ENCODE measurements around the gene BTN1A1. TPM values are rescaled to one million over a fixed set of nuclear protein-coding genes. Genes with fewer than 3 reads are reported as not detected.

Gene BTN1A1
- polyA plus RNA-seq, 1 donor (not counting 4 experiments of a cell fraction or from before 2014, with no cell fraction given): not detected

DNA sequence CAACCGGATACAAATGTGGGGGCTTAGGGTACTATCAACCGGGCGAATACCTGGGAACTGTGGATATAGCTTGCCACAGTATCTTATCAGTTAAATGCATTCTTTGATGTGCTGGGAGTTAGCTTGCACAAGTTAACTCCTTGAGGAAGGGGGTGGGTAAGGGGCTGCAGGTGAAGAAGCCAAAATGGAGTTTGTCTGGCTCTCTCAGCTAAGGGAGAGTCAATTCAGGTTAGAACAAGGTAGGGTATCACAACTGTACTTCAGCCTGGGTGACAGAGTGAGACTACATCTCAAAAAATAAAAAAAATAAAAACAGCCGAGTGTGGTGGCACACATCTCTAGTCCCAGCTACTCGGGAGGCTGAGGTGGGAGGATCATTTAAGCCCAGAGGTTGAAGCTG, 8.5 kb upstream of the BTN1A1 start:
- no peak overlapping the region for H3K9ac ChIP-seq (ENCODE audit: control insufficient read depth, extremely low read depth, insufficient read depth, low read length)
- no peak overlapping the region for H3K4me3 ChIP-seq (ENCODE audit: control insufficient read depth in 2 of 3, extremely low read depth in 1 of 3, insufficient read depth in 2 of 3, low read depth in 1 of 3, low read length in 3 of 3)
- H3K9me3 ChIP-seq (ENCODE audit: control insufficient read depth, low read depth, low read length): no peaks in the 10 kb centered on the region
- dilution Hi-C loops (cut with MboI; ENCODE audit: extremely low pct_ligation_motif_present, low sequenced_read_pairs): no loop called here
- H3K27me3 ChIP-seq (ENCODE audit: control insufficient read depth, extremely low read depth, insufficient read depth, low read length): peaks cover 7% of the 10 kb centered on the region
- no peaks in the 10 kb centered on the region for H3K36me3 ChIP-seq (ENCODE audit: control insufficient read depth in 2 of 2, extremely low read depth in 1 of 2, insufficient read depth in 2 of 2, low read length in 2 of 2)
- DNase-seq (ENCODE audit: low read depth, low spot score) (no peak), FAIRE-seq (no peak)
- H3K27ac ChIP-seq (ENCODE audit: control insufficient read depth, insufficient read depth, low read length): no peak overlapping the region
- H3K79me2 ChIP-seq (ENCODE audit: control insufficient read depth, insufficient read depth, low read length): no peaks in the 10 kb centered on the region
- H4K20me1 ChIP-seq (ENCODE audit: control insufficient read depth, extremely low read depth, insufficient read depth, low read length): no peaks in the 10 kb centered on the region
- no peaks in the 10 kb centered on the region for H3K9me1 ChIP-seq (ENCODE audit: control insufficient read depth, extremely low read depth, insufficient read depth, low read length)
- H3K4me2 ChIP-seq (ENCODE audit: control insufficient read depth, extremely low read depth, insufficient read depth, low read depth, low read length): no peak overlapping the region
- no peak for TF ChIP-seq EZH2 (IDR thresholded peaks at IDR 0.05; ENCODE audit: low read length)
- TF ChIP-seq, protein P1, sequence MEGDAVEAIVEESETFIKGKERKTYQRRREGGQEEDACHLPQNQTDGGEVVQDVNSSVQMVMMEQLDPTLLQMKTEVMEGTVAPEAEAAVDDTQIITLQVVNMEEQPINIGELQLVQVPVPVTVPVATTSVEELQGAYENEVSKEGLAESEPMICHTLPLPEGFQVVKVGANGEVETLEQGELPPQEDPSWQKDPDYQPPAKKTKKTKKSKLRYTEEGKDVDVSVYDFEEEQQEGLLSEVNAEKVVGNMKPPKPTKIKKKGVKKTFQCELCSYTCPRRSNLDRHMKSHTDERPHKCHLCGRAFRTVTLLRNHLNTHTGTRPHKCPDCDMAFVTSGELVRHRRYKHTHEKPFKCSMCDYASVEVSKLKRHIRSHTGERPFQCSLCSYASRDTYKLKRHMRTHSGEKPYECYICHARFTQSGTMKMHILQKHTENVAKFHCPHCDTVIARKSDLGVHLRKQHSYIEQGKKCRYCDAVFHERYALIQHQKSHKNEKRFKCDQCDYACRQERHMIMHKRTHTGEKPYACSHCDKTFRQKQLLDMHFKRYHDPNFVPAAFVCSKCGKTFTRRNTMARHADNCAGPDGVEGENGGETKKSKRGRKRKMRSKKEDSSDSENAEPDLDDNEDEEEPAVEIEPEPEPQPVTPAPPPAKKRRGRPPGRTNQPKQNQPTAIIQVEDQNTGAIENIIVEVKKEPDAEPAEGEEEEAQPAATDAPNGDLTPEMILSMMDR (optimal IDR thresholded peaks at IDR 0.05 in 1 of 3, IDR thresholded peaks at IDR 0.05 in 1 of 3, conservative IDR thresholded peaks at IDR 0.05 in 1 of 3; ENCODE audit: extremely low read depth in 1 of 3, insufficient read depth in 2 of 3, low read length in 3 of 3): no peak
- H2AFZ ChIP-seq (ENCODE audit: control insufficient read depth, low read length): no peak overlapping the region
- no peaks in the 10 kb centered on the region for H3K4me1 ChIP-seq (ENCODE audit: control insufficient read depth, extremely low read depth, insufficient read depth, low read length)

DNA sequence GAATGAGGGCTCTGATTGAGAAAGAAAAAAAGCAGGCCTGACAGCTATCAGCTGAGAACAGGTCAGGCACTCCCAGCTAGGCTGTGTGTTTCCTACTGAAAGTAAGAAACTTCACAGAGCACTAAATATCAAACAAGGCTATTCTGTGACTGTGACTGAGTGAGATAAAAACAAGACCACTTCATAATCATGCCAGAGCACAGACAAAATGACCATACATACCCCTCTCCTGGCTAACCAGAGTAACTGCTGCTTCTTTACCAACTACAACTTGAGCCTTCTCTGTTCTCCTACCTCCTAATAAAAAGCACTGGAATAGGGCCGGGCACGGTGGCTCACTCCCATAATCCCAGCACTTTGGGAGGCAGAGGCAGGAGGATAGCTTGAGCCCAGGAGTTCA, 6.8 kb upstream of the BTN1A1 start:
- H3K4me3 ChIP-seq (ENCODE audit: control insufficient read depth in 2 of 3, extremely low read depth in 1 of 3, insufficient read depth in 2 of 3, low read depth in 1 of 3, low read length in 3 of 3): no peak overlapping the region
- no peak for FAIRE-seq

More for the DNA sequence above, 6.8 kb upstream of the BTN1A1 start:
- Histone ChIP-seq H3K27ac (ENCODE audit: control insufficient read depth, insufficient read depth, low read length) (no peak overlapping the region), H3K4me2 (ENCODE audit: control insufficient read depth, extremely low read depth, insufficient read depth, low read depth, low read length) (no peak overlapping the region), H3K36me3 (ENCODE audit: control insufficient read depth in 2 of 2, extremely low read depth in 1 of 2, insufficient read depth in 2 of 2, low read length in 2 of 2) (no peaks in the 10 kb centered on the region), H3K79me2 (ENCODE audit: control insufficient read depth, insufficient read depth, low read length) (no peaks in the 10 kb centered on the region), H4K20me1 (ENCODE audit: control insufficient read depth, extremely low read depth, insufficient read depth, low read length) (no peaks in the 10 kb centered on the region), H3K9ac (ENCODE audit: control insufficient read depth, extremely low read depth, insufficient read depth, low read length) (no peak overlapping the region), H2AFZ (ENCODE audit: control insufficient read depth, low read length) (no peak overlapping the region), H3K27me3 (ENCODE audit: control insufficient read depth, extremely low read depth, insufficient read depth, low read length) (peaks cover 7% of the 10 kb centered on the region), H3K4me1 (ENCODE audit: control insufficient read depth, extremely low read depth, insufficient read depth, low read length) (no peaks in the 10 kb centered on the region), H3K9me1 (ENCODE audit: control insufficient read depth, extremely low read depth, insufficient read depth, low read length) (no peaks in the 10 kb centered on the region), H3K9me3 (ENCODE audit: control insufficient read depth, low read depth, low read length) (no peaks in the 10 kb centered on the region)
- TF ChIP-seq, protein P1 (optimal IDR thresholded peaks at IDR 0.05 in 1 of 3, IDR thresholded peaks at IDR 0.05 in 1 of 3, conservative IDR thresholded peaks at IDR 0.05 in 1 of 3; ENCODE audit: extremely low read depth in 1 of 3, insufficient read depth in 2 of 3, low read length in 3 of 3): no peak
- TF ChIP-seq EZH2 (IDR thresholded peaks at IDR 0.05; ENCODE audit: low read length): no peak
- no peak for DNase-seq (ENCODE audit: low read depth, low spot score)
- dilution Hi-C loops (cut with MboI; ENCODE audit: extremely low pct_ligation_motif_present, low sequenced_read_pairs): no loop called here

All from keratinocyte (primary cell).